NCI-H748 (cell line): ENCODE data around the gene SEMA4G.

ENCODE experiments used
- DNase-seq: peaks from one replicate; lab custom pipeline; 2025; ENCODE audit not compliant: unreplicated experiment; lab: John Stamatoyannopoulos, UW

SEMA4G gene

DNA sequence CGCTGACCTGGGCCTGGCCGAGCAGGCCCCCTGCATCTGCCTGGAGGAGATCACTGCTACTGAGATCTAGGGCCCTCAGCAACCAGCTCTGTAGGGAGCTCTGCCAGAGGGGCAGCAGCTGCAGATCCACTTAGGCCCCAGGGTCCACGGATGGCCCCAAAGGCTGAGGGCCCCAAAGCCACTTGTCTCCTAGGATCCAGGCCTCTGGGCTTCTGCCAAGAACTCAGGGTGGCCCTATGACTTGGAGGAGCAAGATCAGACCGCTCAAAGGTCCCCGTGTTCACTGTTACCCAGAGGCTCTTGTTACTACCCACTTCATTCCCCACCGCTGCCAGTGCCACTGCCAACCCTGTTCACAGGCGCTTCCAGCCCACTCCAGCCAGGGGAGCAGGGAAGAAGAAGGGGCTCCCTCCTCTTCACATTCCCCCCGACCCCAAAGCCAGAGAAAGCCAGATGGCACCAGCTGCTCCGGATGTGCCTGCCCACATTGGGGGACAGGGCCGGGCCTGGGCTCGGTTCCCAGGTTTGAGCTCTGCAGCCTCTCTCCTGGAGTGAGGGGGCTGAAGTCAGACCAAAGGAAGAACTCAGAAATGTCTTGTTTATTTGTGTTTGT is 37.9 kb downstream of the SEMA4G start:
- no peak for DNase-seq

DNA sequence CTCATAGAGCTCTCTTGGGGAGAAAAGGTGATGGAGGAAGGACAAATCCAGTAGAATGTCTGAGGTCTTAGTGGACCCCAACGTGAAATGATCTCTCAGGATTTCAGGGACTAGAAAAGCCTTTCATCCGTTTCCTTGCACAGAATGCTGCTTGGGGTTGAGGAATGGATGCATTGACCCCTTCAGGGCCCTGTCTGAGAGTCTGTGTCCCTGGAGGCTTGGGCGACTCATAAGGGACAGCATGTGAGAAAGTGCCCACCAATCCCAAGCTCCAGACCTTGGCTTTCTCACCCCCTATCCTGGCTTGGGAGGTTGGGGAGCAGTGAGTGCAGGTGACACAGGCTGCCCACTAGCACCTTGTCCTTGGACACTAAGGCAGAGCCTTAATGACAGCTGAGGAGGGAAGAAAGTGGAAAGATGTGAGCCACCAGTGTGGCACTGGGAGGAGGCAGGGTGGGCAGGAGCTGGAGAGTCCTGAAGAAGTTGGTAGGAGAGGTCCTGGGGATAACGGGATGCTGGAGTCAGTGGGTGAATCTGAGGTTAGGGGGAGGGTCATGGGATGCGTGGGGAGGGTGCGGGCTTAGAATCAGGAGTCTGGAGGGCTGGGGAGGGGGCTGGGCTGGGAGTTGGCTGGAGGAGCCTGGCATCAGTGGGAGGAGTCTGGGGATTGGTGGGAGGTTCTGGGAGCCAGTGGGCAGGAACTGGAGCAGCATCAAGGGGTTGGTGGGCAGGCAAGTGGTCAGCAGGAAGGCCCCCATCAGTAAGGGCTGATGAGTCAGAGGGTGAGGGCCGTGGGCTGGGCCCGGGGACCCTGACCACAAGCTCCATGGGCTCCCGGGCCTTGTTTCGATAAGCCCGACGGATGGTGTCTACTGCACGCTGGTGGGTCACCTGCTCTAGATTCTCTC is 38.9 kb downstream of the SEMA4G start:
- DNase-seq: no peak

DNA sequence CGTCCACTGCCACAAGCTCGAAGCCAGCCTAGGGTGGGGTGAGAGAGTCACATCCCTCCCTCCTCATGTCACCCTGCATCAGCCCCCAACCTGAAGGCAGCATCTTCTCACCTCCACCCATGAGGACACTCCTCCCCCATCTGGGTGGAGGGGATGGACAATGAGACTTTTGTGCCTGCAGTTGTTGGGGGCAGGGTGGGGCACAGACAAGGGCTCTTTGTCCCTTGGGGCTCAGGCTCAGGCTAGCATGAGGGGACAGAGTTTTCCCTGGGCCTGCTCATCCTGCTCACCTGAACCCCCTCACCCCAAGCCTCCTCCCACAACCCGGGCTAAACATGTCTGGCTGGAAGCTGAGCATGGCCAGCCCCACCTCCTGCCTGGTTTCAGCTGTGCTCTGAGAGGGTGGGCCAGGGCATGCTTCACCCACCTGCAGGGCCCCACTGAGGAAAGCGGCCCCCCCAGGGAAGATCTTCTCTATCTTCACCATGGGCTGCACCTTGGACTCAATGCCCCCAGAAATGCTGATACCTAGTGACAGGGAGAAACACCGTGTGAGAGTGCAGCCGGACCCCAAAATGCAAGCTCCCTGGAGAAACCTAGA is 39.6 kb downstream of the SEMA4G start:
- no peak for DNase-seq

DNA sequence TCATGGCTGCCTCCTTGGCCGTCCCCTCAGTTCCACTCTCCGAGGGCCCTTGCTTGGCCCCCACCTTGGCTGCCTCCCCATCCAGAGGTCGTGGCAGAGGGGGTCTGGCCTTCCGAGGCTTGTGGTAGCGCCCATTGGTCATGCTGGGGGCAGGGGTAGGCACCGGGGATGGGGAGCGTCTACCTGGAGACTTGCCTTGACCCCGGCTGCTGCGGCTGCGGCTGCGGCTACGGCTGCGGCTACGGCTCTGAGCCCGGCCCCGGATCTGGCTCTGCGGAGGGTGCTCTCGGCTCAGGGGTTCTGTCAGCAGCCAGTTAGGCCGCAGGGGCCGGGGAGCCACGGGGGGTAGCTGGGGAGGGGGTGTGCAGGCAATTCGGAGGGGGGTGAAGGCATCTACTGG is 41.0 kb downstream of the SEMA4G start:
- DNase-seq: no peak

DNA sequence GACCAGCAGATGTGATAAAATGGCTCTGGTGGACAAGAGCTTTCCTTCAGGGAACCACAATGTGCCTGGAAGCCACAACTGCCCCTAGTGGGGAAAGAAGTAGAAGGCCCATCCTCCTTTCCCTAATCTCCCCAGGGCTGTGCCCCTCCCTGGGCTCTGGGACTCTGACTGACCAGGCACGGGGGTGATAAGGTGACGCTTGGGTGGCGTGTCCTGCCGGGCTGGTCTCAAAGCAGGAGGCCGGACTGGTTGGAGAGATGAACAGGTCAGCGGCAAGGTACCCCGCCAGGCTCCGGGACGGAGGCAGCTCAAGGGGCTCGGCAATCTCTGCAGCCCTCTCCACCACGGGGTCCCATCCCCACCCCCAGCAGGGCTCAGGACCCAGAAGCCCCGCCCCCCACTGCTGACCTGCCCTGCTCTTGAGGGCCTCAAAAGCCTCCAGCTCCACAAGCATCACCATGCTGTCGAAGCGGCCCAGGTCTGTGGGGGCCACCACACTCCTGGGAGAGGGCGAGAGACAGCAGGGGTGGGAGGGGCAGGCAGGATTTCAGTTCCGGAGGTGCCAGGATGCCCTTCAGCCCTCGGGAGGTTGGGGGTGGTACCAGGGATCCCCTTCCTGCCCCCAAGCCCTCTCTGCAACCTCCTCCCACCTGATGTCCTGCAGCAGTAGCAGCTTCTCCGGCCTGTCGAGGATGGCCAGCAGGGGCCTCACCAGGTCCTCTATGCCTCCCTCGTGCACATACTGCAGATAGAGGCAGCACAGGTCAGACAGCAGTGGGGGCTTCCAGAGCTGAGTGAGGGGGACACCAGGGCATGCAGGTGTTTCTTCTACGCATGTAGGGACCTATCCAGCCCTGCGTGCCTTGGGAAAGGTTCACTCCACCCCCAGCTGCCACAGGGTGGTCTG is 42.5 kb downstream of the SEMA4G start:
- DNase-seq: no peak

DNA sequence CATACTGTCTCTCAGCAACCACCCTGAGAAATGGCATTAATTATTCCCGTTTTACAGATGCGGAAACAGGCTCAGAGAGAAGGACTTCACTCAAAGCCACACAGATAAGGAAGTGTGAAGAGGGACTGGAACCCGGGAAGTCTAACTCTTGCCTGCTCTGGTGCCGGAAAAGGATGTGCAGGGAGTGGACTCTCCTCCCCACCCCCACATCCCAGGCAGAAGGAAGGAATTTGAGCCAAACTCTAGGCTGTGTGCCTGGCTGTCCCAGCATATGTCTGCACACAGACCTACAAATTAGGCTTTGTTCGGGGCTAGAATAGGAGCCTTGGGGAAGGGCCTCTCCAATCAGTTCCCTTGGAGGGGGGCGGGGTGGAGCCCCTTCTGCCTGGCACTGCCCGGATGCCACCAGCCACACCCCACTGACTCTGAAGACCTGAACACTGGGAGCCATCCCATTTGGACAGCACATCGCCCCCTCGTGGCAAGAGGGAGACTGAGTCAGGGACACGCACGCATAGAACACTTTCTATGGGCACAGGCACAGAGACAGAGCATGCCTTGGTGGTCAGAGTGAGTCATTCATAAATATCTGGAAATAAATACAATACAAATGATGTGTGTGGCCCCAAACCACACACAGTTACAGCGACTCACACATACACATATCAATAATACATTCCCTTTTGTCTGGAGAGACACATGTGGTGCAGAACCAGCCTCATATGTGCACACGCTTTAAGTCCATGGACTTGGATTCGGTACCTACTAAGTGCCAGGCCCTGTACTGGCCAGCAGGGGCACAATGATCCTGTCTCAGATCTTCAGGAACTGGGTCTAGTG is 43.4 kb downstream of the SEMA4G start:
- peak; percentile 81 for DNase-seq

DNA sequence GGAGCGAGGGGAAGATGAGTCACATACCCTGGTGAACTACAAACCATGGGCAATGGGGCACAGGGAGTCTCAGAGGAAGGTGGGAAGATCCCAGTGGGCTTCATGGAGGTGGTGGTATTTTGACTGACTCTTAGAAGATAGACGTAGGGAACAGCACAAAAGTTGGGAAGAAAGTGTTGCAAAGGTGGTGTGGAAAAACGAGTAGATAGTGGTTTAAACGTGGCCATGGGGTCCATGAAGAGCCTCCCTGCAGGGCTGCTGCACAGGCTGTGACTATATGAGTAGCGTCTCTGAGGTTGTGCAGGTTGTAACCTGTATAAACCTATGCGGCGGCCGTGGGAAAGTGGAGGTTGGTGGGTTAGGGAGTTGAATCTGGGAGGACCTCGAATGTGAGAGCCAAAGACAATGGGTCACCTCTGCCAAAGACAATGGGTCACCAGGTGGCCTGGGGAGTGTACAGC is 44.1 kb downstream of the SEMA4G start:
- no peak for DNase-seq

DNA sequence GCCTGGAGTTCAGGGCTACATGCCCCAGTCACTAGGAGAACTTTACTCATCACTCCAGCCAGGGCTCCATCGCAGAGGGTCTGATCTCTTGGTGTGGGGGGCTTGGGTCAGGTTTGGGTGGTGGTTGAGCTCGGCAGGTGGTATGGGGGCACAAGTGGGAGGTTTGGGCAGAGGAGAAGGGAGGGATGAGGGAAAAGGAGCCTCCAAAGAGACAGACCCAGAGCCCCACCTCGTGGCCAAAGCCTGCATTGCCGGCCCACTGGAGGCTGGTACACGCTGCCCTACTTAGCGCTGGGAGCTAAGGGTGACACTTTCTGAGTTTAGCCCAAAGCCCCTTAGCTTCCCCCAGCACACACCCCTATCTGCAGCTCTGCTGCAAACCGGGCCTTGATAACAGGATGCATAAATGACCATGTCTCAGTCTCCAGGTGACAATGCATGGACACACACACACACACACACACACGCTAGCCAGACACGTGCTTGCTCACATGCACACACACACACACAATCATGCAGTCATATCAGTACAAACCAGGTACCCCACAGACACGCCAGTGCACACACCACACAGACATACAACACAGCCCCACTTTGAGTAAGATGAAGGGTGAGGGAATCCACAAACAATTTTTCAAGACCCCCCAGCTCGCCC is 45.1 kb downstream of the SEMA4G start:
- peak; percentile 39 for DNase-seq

DNA sequence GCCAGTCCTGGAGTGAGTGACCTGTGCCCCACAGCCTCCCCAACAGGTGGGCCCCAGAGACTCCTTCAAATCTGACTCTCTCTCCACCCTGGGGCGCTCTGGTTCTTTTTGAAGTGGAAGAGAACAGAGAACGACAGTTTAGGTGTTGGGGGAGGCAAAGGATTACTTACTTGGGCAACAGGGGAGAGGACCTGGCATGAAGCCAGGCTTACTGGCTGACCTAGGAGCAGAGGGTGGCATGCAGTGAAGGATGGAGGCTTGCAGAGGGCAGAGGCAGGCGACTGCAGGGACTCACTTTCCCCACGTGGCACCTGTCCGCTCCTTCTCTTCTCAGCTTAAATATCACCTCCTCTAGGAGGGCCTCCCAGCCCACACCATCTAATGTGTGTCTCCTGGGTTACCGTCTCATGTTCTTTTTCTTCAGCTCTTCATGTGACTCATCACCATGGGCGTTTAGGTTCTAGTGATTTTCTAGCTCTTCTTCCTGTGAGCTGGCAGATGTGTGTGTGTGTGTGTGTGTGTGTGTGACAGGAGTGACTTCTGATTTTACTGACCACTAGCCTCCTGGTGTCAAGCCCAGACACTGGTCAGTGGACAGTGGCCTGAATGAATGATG is 45.8 kb downstream of the SEMA4G start:
- DNase-seq: no peak

DNA sequence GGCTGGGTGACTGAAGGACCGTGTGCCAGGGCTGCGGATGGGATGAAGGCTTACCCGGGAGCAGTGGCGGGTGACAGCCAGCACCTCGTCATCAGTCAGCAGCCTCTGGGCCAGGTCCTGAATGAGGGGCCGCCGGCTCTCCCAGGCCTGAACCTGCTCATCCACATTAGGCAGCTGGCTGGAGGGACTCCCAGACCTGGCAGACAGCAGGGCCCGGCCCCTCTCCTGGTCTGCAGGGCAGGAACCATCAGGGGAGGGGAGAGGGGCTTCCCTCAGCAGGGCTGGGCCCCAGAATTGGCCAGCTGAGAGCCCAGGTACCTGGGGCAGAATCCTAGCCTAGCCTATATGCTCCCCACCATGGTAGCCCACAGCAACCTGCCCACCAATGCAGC is 46.3 kb downstream of the SEMA4G start:
- DNase-seq: no peak

DNA sequence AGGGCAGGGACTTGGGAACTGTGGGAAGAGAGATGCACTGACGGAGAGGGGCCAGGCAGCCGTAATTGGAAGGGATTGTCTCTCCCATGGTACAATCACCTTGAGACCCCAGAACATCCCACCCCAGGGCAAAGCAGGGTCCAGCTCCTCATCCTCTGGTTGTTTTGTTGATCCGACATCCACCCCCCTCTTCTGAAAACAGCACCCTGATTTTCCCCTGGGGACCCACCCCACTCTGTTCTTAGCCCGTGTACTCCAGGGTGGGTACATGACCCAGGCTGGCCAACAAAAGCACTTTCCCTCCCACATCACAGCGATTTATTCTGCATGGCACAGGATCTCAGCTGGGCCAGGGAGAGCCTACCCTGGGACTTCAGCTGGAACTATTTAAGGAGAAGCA is 47.5 kb downstream of the SEMA4G start:
- DNase-seq: no peak

DNA sequence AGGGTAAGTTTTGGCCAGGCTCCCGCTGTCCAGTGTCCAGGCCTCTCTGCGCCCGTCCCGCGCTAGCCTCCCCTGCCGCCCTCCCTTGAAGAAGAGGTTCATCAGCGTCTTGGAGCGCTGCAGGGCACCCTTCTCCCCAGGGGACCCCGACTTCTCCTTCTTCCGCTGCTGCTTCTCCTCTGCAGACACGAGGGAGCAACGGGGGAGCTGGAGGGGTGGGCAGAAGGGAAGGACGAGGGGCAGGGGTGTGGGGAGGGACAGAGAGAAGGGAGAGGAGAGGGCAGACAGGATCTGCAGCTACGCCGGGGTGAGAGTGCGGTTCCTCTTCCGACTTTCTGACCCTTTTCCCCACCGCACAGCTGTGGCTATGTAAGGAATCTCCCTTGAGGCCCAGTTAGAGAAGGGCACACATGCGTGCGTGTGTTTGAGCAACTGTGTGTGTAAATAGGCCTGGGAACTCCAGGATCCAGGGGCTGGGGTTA is 48.9 kb downstream of the SEMA4G start:
- DNase-seq: no peak

DNA sequence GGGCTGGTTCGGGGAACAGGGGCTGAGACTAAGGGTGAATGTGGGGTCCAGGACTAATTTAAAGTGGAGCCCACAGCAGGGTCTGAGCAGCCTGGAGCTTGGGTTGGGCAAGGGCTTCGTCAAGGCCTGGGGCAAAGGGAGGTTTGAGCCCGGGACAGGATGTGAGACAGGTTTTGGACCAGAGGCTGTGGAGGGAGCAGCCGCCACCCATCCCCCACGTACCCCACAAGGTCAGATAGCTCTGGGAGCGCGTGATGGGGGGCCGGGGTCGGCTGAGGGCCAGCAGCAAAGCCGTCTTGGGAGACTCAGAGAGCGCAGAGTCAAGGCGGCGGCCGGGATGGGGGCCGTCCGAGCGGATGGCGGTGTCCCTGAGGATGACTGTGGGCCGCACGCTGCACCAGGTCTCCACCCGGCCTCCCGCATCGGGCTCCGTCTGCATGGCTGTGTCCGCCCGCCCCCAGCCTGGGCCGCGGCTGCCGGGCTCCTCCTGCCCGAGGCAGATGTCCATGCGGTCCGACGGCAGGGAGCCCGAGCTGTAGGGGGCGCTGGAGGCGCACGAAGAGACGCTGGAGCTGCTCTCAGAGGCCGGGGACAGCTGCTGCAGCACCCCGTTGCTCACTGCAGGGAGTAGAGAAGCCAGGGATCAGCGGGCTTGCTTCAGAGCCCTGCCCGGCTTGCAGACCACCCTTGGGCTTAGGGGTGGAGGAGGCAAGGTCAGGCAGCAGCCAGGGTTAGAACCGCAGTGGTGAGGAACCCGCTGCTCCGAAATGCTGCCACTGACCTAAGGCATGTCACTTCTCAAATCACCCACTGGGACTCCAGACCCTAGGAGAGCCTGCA is 49.5 kb downstream of the SEMA4G start:
- DNase-seq: peak; percentile 75
